ENCODE data around the gene MISFA.
"Not testable (repeated sequence)": the region's sequence is repeated elsewhere in the genome, so short reads cannot be mapped to it uniquely, and the experiment has no call there.

Gene MISFA

GRCh38 chr11:18618342-18619025 is 18.9 kb downstream of the MISFA start:
- no peak for DNase-seq

- no peak for DNase-seq
Measured at GRCh38 chr11:18623707-18624106, 24.1 kb downstream of the MISFA start.

DNA sequence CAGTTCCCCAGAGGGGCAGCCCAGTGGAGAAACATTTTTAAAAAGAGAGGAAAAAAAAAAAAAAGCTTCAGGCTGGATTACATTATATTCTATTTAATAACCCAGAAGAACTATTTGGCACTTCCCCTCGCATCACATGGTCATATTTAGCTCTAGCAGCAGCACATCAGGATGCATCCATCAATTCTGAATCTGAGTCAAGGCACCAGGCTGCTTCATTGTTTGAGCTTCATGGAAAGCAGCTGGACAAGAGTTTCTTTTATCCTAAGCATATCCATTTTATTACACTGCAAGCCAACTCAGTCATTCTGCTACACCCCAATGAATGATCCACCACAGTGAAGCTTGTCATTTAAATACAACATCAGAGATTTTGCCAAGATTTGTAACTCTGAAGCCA is 24.6 kb downstream of the MISFA start:
- DNase-seq: no peak

DNA sequence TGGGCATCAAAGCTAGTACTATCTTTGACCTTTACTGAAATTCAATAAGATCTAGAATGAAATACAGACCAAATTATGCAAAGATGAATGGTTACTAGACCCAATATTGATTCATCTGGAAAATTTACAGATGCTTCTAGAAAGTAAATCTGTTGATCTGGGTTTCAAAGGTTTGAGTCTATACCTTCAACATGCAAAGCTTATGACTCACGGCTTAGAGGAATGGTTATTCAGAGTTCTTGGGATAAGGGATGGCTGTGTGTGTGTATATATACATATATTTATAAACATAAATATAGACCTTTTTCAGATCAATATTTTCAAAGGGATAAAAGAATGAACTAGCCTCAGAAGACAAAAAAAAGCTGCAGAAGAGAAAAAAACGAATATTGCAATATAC is 33.3 kb downstream of the MISFA start:
- no peak for DNase-seq

- DNase-seq: no peak
Measured at GRCh38 chr11:18633256-18634139, 33.9 kb downstream of the MISFA start.

DNA sequence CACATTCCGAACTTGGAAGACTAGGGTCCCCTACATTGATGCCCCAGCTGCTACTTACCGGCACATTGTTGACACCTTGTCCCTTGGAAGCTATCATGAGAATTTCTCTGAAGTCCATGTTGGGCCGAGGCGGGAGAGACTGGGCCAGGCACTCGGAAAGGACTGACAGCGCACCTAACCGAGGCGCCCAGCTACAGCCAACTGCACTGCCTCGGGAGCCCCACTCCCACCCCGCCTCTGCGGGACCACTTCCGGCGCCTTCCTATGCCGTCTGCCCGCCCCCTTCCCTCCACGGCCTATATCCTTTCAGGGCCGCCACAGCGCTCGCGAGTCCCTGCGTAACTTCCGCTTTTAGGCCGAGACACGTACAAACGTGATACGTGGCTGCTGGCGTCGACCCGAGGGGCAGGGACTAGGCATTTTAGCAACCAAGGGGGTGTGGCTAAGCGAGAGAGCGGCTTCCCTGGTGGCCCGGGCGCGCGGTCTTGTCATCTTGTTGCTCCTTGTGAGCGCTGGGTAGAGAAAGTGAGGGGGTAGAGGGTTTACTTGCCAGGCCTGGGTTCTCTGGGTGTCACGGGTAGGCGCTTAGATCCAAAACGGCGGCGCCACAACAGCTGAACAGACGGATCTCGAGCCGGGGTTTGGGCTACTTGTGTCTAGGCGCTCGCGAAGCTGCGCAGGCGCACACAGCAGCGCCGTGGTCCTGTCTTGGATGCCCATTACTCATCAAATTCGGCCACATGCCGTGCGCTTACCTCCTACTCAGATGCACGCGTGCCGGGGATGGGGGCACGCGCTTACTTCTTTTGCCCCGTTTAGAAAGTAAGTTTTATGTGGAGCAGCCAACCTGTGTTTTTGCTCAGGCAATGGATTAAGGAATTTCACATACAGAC is 34.8 kb downstream of the MISFA start, which contains the start of gene SPTY2D1:
SPTY2D1 (minus strand) TSS at position 203 of the 893 bp plus-strand sequence; CDS start at position 118, 85 bp downstream.
- DNase-seq: peak; percentile 96 to 98

GRCh38 chr11:18641677-18642076 is 42.1 kb downstream of the MISFA start:
- DNase-seq: no peak

- DNase-seq: not testable (repeated sequence)
Measured at GRCh38 chr11:18643034-18643433, 43.4 kb downstream of the MISFA start.

- DNase-seq: no peak
Measured at GRCh38 chr11:18650353-18650752, 50.8 kb downstream of the MISFA start.

DNA sequence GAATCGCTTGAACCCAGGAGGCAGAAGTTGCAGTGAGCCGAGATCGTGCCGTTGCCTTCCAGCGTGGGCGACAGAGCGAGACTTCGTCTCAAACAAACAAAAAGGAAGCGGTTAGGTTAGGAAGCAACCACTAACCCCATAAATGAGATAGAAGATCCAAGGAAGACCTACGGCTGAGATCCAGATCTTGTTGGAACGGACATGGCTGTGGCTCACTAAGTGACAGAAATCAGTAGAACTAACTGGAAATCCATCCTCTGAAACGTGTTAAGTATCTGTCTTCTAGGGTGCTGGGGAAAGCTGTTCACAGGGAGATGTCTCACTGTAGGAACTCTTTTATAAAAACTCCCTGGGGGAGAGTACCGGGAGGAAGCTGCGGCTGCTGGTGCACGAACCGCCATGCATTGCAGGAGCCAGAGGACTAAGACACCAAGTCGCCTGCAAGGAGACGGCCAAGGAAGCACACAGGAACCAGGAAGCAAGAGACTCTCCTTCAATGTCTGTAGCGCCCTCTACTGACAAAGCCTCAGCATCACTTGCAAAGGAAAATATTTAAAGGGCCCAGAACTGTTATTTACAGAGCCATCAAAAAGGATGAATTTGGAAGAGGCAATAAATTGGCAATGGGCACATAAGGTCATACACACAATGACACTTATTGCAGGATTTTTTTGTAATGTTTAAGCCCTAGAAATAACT is 51.4 kb downstream of the MISFA start:
- DNase-seq: peak; percentile 33 to 40
